Measurements from ENCODE around the gene SLAMF7.

GRCh38 chr1:160743266-160743665 is 4.2 kb downstream of the SLAMF7 start:
- TF ChIP-seq CTCF (IDR thresholded peaks at IDR 0.05) (no peak), EZH2 (IDR thresholded peaks at IDR 0.05; ENCODE audit: borderline replicate concordance, insufficient read depth, low read depth, low read length, poor library complexity, severe bottlenecking) (no peak)

All from B cell (primary cell).